Suppressor macrophage (primary cell): Measurements from ENCODE around the gene FALEC.

ENCODE experiments used
- DNase-seq, 4 experiments: peaks; one replicate each; pipeline ENCODE4 v3.0.0-alpha.2; 2020 to 2022

The FALEC gene

DNA sequence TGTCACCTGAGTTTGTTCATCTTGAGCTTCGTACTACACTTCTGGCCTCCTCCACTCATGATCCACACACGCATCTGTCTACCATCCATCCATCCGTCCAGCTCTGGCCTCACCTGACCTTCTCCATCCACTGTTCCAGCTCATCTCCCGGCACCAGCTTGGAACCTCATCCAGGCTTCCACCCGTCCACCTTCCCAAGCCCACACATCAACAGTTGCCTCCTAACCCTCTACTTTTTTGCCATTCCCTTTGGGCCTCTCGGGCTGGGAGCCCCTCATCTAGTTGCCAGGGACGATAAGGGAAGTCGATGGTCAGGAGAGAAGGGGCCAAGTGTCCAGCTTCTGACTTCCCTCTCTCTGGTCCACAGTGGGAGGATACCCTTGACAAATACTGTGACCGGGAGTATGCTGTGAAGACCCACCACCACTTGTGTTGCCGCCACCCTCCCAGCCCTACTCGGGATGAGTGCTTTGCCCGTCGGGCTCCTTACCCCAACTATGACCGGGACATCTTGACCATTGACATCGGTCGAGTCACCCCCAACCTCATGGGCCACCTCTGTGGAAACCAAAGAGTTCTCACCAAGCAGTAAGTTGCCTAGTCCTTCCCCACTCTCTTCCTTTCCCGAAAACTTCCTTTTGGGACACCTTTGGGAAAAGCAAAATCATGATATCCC, 3.4 kb upstream of the FALEC start:
- DNase-seq, result no peak

GRCh38 chr1:150512846-150513245, 2.7 kb upstream of the FALEC start:
- DNase-seq, result no peak

DNA sequence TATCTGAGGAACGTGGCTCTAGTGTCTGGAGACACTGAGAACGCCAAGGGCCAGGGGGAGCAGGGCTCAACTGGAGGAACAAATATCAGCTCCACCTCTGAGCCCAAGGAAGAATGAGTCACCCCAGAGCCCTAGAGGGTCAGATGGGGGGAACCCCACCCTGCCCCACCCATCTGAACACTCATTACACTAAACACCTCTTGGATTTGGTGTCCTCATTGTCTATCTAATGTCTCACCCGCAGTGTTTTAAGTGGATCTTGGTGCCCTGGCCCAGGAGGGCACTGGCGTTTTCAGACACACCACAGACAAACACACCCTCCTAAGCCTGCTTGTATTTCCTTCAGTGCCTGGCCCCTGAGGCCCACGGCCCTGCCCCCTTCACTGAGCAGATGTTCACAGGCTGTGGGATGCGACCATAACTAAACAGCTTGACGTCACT, 2.2 kb upstream of the FALEC start:
- DNase-seq, result no peak

DNA sequence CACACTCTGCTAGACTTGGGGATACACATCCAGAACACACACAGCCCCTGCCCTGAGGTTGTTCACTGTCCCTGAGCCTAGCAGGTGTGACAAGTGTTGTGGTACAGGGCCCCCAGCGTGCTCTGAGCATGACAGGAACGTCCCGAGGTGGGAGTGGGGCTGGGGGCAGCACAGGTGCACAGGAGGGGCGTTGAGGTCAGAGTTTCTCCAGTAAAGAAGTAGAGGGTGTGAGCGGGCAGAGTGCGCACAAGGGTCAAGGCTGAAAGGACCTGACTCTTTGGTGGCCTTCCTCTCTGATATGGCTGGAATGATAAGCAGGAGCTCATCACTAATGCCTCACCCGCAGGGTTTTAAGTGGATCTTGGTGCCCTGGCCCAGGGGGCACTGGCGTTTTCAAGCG, 1.3 kb upstream of the FALEC start:
- no peak for DNase-seq

DNA sequence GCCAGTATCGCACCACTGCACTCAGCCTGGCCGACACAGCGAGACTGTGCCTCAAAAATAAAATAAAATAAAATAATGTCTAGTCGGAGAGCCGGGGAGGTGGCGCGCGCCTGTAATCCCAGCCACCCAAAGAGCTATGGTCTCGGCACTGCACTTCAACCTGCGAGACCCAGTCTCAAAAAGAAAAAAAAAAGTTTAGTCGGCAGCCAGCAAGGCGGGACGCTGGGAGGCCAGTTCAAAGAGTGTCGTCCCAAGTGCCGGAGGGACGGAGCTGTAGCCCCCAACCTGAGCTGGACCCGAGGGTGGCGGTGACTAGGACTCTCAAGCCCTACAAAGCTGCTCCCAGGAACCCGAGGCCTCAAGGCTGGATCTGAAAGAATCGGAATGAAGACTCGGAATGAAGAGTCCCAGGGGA, 632 bp upstream of the FALEC start:
- DNase-seq, result no peak

DNA sequence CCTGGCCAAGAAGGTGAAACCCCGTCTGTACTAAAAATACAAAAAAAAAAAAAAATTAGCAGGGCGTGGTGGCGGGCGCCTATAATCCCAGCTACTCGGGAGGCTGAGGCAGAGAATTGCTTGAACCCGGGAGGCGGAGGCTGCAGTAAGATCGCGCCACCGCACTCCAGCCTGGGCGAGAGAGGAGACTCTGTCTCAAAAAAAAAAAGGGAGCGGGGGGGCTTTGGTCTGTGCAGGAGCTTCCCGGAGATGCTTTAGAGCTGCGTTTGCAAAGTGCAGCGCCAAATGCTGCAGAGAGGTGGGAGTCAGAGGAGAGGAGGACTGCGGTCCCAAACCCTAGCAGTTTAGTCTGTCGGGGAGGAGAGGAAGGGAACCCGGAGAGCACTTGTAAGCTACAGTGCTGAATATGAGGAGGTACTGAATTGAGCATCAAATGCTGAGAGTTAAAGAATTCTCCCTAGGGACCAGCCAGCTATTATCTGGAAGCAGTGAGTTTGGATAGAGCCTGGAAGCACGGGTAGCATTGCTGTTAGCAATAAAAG, 569 bp downstream of the FALEC start:
- DNase-seq, result peak in 3 of 4 experiments; percentile 9 to 17 (median 10)

- DNase-seq, result no peak
These were observed 1.1 kb downstream of the FALEC start for GRCh38 chr1:150516616-150517015.

- DNase-seq, result no peak
These were observed 5.8 kb downstream of the FALEC start for GRCh38 chr1:150521196-150521968.

- DNase-seq, result no peak
These were observed 9.8 kb downstream of the FALEC start for GRCh38 chr1:150525348-150525747.

DNA sequence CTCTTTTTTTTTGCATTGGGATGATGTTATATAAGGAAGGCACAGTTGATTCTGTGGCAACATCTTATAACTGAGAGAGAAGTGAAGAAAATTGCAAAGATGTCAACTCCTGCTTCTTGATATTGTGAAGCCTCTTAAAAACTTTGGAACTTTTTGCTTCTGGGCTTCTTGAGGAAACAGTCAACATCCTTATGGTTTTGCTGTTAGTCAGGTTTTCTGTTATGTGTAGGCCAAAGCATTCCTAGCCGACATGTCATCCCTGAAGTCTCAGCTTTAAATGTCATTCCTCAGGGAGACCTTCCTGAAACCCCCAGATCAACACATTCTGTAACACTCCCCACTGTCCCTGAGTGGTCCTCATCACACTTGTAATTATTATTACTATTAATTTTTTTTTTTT, 12.6 kb downstream of the FALEC start:
- no peak for DNase-seq

- DNase-seq, result no peak
These were observed 13.5 kb downstream of the FALEC start for GRCh38 chr1:150529017-150529416.

DNA sequence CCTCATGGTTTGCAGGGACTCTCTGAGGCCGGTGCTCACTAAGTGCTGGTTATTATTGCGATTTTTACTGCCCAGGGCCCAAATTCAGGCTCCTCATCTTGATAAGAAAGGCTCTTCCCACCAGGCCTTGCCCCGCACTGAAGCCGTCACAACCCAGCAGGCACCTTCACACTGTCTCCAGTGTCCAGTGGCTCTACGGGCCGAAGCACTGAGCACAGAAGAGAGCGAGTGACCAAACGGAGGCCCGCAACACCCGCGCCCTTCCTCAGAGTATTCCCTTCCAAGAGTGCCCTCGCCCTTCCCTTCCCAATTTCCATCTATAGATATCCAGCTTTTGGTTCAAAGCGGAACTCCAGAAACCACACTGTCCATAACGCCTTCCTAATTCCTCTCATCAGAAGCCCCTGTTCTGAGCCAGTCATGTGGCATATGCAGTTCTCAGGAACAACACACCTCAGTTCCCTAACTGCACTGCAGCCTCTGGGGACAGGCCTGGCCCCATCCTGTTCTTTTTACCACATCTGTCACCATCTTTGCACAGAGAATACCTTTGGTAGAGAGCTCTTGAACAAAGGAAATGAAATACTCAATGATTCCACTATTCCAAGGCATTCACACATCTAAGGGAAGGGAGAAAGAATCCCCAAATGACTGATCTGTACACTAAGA, 15.1 kb downstream of the FALEC start:
- no peak for DNase-seq

DNA sequence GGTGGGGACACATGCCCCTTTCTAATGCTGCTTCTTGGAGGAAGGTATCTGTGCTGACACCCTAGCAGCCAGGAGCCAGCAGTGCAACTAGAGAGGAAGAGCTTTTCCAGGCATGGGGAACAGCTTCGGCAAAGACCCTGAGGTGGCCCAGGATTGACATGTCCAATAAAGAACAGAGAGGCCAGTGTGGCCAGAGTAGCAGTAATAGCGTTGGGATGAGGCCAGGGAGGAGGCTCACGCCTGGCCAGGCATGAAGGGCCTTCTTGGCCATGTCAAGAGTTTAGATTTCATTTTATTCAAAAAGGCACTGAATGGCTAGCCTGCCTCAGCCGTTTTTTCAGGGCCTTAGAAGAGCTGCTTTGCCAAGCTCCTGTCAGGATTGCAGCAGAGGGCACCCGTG, 17.3 kb downstream of the FALEC start:
- peak in 1 of 4 experiments; percentile 17 for DNase-seq

- DNase-seq, result no peak
These were observed 18.4 kb downstream of the FALEC start for GRCh38 chr1:150534002-150534401.

GRCh38 chr1:150535511-150536287, 20.1 kb downstream of the FALEC start:
- DNase-seq, result no peak

GRCh38 chr1:150536836-150537731, 21.5 kb downstream of the FALEC start:
- no peak for DNase-seq

GRCh38 chr1:150537732-150538684, 22.5 kb downstream of the FALEC start:
- DNase-seq, result no peak

GRCh38 chr1:150543500-150544143, 28.1 kb downstream of the FALEC start:
- no peak for DNase-seq

DNA sequence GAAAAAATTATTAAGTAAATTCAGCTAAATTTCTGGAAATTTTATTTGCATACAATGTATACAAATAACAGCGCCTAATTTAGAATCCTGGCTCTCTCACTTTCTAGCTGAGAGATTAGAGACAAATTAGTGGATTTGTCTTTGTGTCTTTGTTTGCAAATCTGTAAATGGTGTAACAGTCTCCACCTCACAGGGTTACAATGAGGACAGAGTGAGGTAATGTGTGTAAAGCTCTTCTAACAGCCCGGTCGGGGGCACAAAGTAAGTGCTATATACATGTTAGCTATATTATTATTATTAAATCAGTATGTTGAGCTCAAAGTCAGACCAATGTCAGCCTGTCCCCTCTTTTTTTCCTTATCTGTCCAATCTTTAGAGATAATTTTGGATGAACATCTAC, 28.7 kb downstream of the FALEC start:
- DNase-seq, result no peak
